GM12875 (cell line): ENCODE data around the gene PADI3.

Source experiments
- H3K4me3 ChIP-seq: one replicate; pipeline ENCODE4 v1.5.1; 2011; ENCODE audit warnings: low read depth, low read length, control low read depth
- CTCF ChIP-seq: IDR thresholded peaks from 2 replicates; pipeline ENCODE4 v1.5.1; 2011; ENCODE audit warnings: low read depth, mild to moderate bottlenecking, control low read depth, inconsistent platforms, low read length, moderate library complexity, borderline replicate concordance; ENCODE audit not compliant: insufficient read depth

Gene PADI3

GRCh38 chr1:17251701-17252376 is 2.9 kb downstream of the PADI3 start:
- no peak overlapping the region for H3K4me3 ChIP-seq
- no peak for TF ChIP-seq CTCF

- H3K4me3 ChIP-seq, result no peak overlapping the region
- no peak for TF ChIP-seq CTCF
Measured at GRCh38 chr1:17255336-17255735, 6.4 kb downstream of the PADI3 start.

- no peak overlapping the region for H3K4me3 ChIP-seq
- TF ChIP-seq CTCF, result no peak
Measured at GRCh38 chr1:17258116-17258757, 9.3 kb downstream of the PADI3 start.

- no peak for TF ChIP-seq CTCF
- no peak overlapping the region for H3K4me3 ChIP-seq
Measured at GRCh38 chr1:17258758-17259130, 9.8 kb downstream of the PADI3 start.

GRCh38 chr1:17259233-17259873 is 10.5 kb downstream of the PADI3 start:
- H3K4me3 ChIP-seq, result no peak overlapping the region
- TF ChIP-seq CTCF, result no peak

GRCh38 chr1:17260264-17260663 is 11.4 kb downstream of the PADI3 start:
- no peak for TF ChIP-seq CTCF
- no peak overlapping the region for H3K4me3 ChIP-seq

- no peak overlapping the region for H3K4me3 ChIP-seq
- no peak for TF ChIP-seq CTCF
Measured at GRCh38 chr1:17260738-17261137, 11.8 kb downstream of the PADI3 start.
